ENCODE results near the gene SELENOP. TPM values are rescaled to one million over a fixed set of nuclear protein-coding genes. Genes with fewer than 3 reads are reported as not detected.

SELENOP gene
- total RNA-seq, 1 experiment from 2014 or later: 8.5 TPM

DNA sequence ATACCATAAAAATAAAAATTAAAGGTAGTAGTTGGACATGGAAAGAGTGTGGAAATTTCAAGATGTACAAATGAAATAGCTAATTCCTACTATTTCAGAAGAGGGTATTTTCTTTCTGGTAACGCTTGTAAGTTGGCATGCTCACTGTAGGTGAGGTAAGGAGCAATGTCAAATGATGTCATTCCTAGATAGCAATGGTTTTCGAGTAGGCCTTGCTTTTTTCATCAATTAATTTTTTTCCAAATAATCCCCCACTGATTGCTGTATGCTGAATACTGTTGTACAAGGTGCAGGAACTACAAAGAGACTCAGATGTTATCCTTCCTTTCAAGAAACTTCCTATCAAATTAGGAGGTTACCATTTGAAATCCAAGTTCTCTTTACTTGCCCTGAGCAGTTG lies 928 bp upstream of the SELENOP start:
- Histone ChIP-seq H3K4me1 (ENCODE audit: insufficient read depth, low read length) (no peaks in the 10 kb centered on the region), H3K4me2 (ENCODE audit: insufficient read depth, insufficient read length, low read length) (no peak overlapping the region), H3K56ac (ENCODE audit: insufficient read length, low read depth, low read length) (no peak overlapping the region), H4K8ac (replicated peaks; ENCODE audit: insufficient read length, low read depth, low read length) (no peak overlapping the region), H2BK120ac (ENCODE audit: low read depth, low read length, poor library complexity, severe bottlenecking) (no peak overlapping the region), H3K79me1 (ENCODE audit: insufficient read depth, low read depth, low read length, poor library complexity, severe bottlenecking) (no peaks in the 10 kb centered on the region), H3K9ac (ENCODE audit: extremely low read depth, insufficient read length, low read length) (no peak overlapping the region), H2AK5ac (ENCODE audit: insufficient read length, low read length) (no peak overlapping the region), H2AFZ (ENCODE audit: low read length) (no peak overlapping the region), H4K91ac (ENCODE audit: insufficient read length, low read depth, low read length) (no peak overlapping the region), H3K27me3 (ENCODE audit: insufficient read depth, low read length) (no peaks in the 10 kb centered on the region), H3T11ph (ENCODE audit: low read length) (no peak overlapping the region), H3K14ac (ENCODE audit: insufficient read depth, low read length) (no peak overlapping the region), H3K79me2 (ENCODE audit: insufficient read depth, low read length) (no peaks in the 10 kb centered on the region), H3K18ac (ENCODE audit: insufficient read length, low read depth, low read length) (no peak overlapping the region), H3K23me2 (ENCODE audit: insufficient read length, low read depth, low read length, poor library complexity, severe bottlenecking) (peaks cover 2% of the 10 kb centered on the region), H4K20me1 (ENCODE audit: control insufficient read depth, insufficient read depth, insufficient read length) (no peaks in the 10 kb centered on the region), H3K4ac (ENCODE audit: low read depth, low read length) (no peak overlapping the region), H2BK20ac (ENCODE audit: low read depth, low read length, poor library complexity, severe bottlenecking) (no peak overlapping the region), H3K27ac (ENCODE audit: insufficient read length, low read depth, low read length) (no peak overlapping the region), H3K23ac (ENCODE audit: insufficient read length, low read depth, low read length) (no peak overlapping the region), H4K5ac (ENCODE audit: insufficient read length, low read depth, low read length) (no peak overlapping the region), H2BK15ac (ENCODE audit: low read depth, low read length) (no peak overlapping the region), H2BK12ac (ENCODE audit: insufficient read length, low read depth, low read length) (no peak overlapping the region), H2BK5ac (ENCODE audit: insufficient read length, low read length) (no peak overlapping the region), H3K9me3 (ENCODE audit: control insufficient read depth, low read depth, low read length) (no peaks in the 10 kb centered on the region)
- H3K9me3 Mint-ChIP-seq: no peaks in the 10 kb centered on the region; a peak in 1 of 5 replicates
- no peak for DNase-seq
- H3K27me3 Mint-ChIP-seq (ENCODE audit: low read depth): peaks cover 1% of the 10 kb centered on the region; the same call in 1 of the 2 replicates
- WGBS (ENCODE audit: extremely low coverage, insufficient read length, low lambda C conversion rate): no CpG with 5 or more reads among the region's 2 CpGs
- H3K4me3 Mint-ChIP-seq: no peak overlapping the region
- peaks cover 52 to 59% of the 10 kb centered on the region in 2 experiments for H3K4me1 Mint-ChIP-seq
- H3K27ac Mint-ChIP-seq: peak overlapping the region in 2 of 3 experiments; percentile 57 to 72; a peak in 3 of 7 replicates
- no peaks in the 10 kb centered on the region for H3K36me3 Mint-ChIP-seq (ENCODE audit: insufficient read depth in 1 of 3, low read depth in 3 of 3)
- TF ChIP-seq, protein P1, sequence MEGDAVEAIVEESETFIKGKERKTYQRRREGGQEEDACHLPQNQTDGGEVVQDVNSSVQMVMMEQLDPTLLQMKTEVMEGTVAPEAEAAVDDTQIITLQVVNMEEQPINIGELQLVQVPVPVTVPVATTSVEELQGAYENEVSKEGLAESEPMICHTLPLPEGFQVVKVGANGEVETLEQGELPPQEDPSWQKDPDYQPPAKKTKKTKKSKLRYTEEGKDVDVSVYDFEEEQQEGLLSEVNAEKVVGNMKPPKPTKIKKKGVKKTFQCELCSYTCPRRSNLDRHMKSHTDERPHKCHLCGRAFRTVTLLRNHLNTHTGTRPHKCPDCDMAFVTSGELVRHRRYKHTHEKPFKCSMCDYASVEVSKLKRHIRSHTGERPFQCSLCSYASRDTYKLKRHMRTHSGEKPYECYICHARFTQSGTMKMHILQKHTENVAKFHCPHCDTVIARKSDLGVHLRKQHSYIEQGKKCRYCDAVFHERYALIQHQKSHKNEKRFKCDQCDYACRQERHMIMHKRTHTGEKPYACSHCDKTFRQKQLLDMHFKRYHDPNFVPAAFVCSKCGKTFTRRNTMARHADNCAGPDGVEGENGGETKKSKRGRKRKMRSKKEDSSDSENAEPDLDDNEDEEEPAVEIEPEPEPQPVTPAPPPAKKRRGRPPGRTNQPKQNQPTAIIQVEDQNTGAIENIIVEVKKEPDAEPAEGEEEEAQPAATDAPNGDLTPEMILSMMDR (conservative IDR thresholded peaks at IDR 0.05): no peak
